AG04449 (cell line): ENCODE data around the gene CPA1.
A peak's percentile ranks its signal among the peaks of the same experiment; 100 is the strongest.

Experiments
- CTCF ChIA-PET: fragments of 350-600 bp; formaldehyde crosslinking; extraction: SDS; loops from one replicate; lab custom pipeline; 2021; ENCODE audit warnings: antibody characterized with exemption; lab: Yijun Ruan, JAX
- POLR2A ChIA-PET: fragments of 400-600, 350-600 bp; formaldehyde crosslinking; extraction: SDS; loops from one replicate; lab custom pipeline; 2020; ENCODE audit warnings: antibody characterized with exemption, inconsistent platforms; lab: Yijun Ruan, JAX
- DNase-seq: peaks from one replicate; pipeline ENCODE4 v3.0.0-alpha.2; 2010; ENCODE audit warnings: low read depth, low spot score
- H3K4me3 ChIP-seq: 2 replicates; pipeline ENCODE4 v1.5.1; 2011; ENCODE audit warnings: low read depth, mild to moderate bottlenecking, control low read depth, low read length
- CTCF ChIP-seq: IDR thresholded peaks from one replicate; pipeline ENCODE4 v1.5.1; 2011; ENCODE audit warnings: mild to moderate bottlenecking, moderate library complexity, low read length, control low read depth, inconsistent platforms; ENCODE audit not compliant: insufficient read depth; ENCODE audit errors: missing control alignments

CPA1 gene

GRCh38 chr7:130429019-130429418 lies 48.7 kb downstream of the CPA1 start:
- no peak overlapping the region for H3K4me3 ChIP-seq
- CTCF ChIA-PET = no interaction called here
- POLR2A ChIA-PET = no interaction called here
- DNase-seq = no peak
- TF ChIP-seq CTCF = no peak

GRCh38 chr7:130430115-130430514 lies 49.8 kb downstream of the CPA1 start:
- no peak for DNase-seq
- no peak for TF ChIP-seq CTCF
- POLR2A ChIA-PET = no interaction called here
- CTCF ChIA-PET = interaction anchor here (1.6 kb wide), 1 partner anchor 8 kb away, joined by 4 read pairs; no protein-coding TSS in a partner anchor
- no peak overlapping the region; the same call in 1 of the 2 replicates for H3K4me3 ChIP-seq

GRCh38 chr7:130430841-130431666 lies 50.8 kb downstream of the CPA1 start:
- POLR2A ChIA-PET = no interaction called here
- peak overlapping the region; percentile 50 for H3K4me3 ChIP-seq
- peak; percentile 85 for DNase-seq
- CTCF ChIA-PET = interaction anchor here (0.7 to 1.6 kb wide), 3 partner anchors 9 to 152 kb away, joined by 3 to 4 read pairs (median 3); no protein-coding TSS in a partner anchor
- TF ChIP-seq CTCF = no peak

GRCh38 chr7:130432886-130433285 lies 52.6 kb downstream of the CPA1 start:
- ChIA-PET POLR2A (no interaction called here), CTCF (no interaction called here)
- no peak overlapping the region for H3K4me3 ChIP-seq
- no peak for DNase-seq
- TF ChIP-seq CTCF = no peak

- TF ChIP-seq CTCF = no peak
- H3K4me3 ChIP-seq = no peak overlapping the region
- no peak for DNase-seq
- ChIA-PET POLR2A (no interaction called here), CTCF (no interaction called here)
Measured at GRCh38 chr7:130433301-130433700, 53.0 kb downstream of the CPA1 start.

GRCh38 chr7:130435311-130435854 lies 55.1 kb downstream of the CPA1 start:
- ChIA-PET CTCF (no interaction called here), POLR2A (no interaction called here)
- no peak for DNase-seq
- no peak for TF ChIP-seq CTCF
- H3K4me3 ChIP-seq = no peak overlapping the region
